GM12874 (cell line): ENCODE measurements around the gene DNTTIP2.

Source experiments
- TF ChIP-seq, protein P1 (sequence below): IDR thresholded peaks from 2 replicates; pipeline ENCODE4 v1.5.1; 2011; ENCODE audit warnings: low read depth, mild to moderate bottlenecking, control low read depth, low read length, moderate library complexity; ENCODE audit not compliant: insufficient read depth

The DNTTIP2 gene

GRCh38 chr1:93908394-93909145 is 29.6 kb upstream of the DNTTIP2 start:
- TF ChIP-seq, protein P1, sequence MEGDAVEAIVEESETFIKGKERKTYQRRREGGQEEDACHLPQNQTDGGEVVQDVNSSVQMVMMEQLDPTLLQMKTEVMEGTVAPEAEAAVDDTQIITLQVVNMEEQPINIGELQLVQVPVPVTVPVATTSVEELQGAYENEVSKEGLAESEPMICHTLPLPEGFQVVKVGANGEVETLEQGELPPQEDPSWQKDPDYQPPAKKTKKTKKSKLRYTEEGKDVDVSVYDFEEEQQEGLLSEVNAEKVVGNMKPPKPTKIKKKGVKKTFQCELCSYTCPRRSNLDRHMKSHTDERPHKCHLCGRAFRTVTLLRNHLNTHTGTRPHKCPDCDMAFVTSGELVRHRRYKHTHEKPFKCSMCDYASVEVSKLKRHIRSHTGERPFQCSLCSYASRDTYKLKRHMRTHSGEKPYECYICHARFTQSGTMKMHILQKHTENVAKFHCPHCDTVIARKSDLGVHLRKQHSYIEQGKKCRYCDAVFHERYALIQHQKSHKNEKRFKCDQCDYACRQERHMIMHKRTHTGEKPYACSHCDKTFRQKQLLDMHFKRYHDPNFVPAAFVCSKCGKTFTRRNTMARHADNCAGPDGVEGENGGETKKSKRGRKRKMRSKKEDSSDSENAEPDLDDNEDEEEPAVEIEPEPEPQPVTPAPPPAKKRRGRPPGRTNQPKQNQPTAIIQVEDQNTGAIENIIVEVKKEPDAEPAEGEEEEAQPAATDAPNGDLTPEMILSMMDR = no peak

DNA sequence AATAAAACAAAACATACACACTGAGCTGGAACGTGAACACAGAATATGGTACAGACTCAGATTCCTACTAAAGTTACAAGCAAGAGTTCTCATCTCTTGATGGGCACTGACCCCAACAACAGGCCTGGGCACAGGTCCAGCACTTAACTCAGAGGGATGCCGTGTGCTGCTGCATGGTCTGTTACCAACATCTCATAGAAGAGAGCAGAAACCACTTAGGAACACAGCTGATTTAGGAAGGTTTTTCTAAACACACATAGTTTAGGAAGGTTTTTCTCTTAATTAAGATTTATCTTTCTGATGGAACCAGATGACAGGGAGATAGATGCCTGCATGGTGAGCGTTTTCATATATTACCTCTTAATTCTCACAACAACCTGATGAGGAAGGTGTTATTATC is 28.7 kb upstream of the DNTTIP2 start:
- TF ChIP-seq, protein P1 = no peak

GRCh38 chr1:93906480-93906879 is 27.5 kb upstream of the DNTTIP2 start:
- TF ChIP-seq, protein P1 = no peak

- TF ChIP-seq, protein P1 = no peak
These were observed 26.7 kb upstream of the DNTTIP2 start for GRCh38 chr1:93905734-93906133.

GRCh38 chr1:93905051-93905450 is 26.0 kb upstream of the DNTTIP2 start:
- TF ChIP-seq, protein P1 = no peak

- TF ChIP-seq, protein P1 = no peak
These were observed 25.2 kb upstream of the DNTTIP2 start for GRCh38 chr1:93904228-93904627.

GRCh38 chr1:93900723-93901504 is 21.9 kb upstream of the DNTTIP2 start:
- TF ChIP-seq, protein P1 = no peak
